Measurements from ENCODE around the gene FARS2.

DNA sequence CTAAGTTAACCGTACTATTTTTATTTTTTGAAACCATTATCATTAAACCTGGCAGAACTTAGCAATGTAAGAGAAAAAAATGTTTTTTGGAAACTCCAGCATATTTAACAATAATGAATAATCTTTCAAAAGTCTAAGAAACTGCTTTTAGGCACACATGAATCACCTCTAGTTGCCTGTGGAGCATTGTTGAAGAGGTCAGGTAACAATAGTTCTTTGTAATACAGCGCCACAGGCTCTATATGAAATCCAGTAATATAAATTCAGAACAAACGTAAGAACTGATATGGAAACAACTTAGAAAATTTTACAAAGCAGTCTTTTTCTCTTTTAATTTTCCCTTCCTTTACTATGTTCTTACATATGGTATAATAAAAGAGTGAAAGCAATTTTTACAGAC, 10.9 kb upstream of the FARS2 start:
- TF ChIP-seq POLR2A (IDR thresholded peaks at IDR 0.05; ENCODE audit: low read length) (no peak), GATA1 (IDR thresholded peaks at IDR 0.05; ENCODE audit: low read depth, low read length) (no peak)
